ENCODE data around the gene SNAI3. TPM values are rescaled to one million over a fixed set of nuclear protein-coding genes. Genes with fewer than 3 reads are reported as not detected.

SNAI3 gene
- total RNA-seq, 1 experiment from 2014 or later, result 1.2 TPM

DNA sequence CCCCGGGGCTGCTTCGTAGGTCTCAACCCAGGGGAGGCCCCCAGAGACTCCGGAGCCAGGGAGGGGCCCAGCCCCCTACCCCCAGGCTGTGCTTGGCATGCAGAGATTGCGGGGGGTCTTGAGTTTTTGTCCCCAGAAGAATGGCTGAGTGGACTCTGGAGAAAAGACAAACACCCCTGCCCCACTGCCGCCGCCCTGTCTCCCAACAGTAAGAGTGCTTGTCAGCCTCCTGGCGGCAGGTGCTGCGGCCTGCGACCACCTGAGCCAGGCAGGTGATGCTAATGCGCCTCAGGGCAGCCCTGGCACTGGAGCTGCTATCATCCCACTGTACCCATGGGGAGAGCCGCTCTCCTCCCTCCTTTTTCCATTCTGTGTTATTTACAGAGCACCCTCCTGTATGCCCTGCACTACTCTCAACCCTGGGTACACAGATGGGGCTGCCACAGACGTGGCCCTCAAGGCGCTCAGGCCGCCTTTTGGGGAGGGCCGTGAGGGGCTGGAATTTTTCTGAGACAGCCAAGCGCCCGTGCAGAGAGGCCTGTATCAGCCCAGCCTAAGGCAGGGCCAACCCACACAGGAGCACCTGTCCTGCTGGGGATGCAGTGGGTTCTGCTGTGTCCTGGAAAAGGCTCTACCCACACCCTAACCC is 50.5 kb downstream of the SNAI3 start:
- DNase-seq (ENCODE audit: low spot score), result no peak

- peak; percentile 41 for DNase-seq (ENCODE audit: low spot score)
Observed at GRCh38 chr16:88634994-88635670, 51.2 kb downstream of the SNAI3 start.

GRCh38 chr16:88634141-88634993 is 51.9 kb downstream of the SNAI3 start:
- DNase-seq (ENCODE audit: low spot score), result peak; percentile 43

DNA sequence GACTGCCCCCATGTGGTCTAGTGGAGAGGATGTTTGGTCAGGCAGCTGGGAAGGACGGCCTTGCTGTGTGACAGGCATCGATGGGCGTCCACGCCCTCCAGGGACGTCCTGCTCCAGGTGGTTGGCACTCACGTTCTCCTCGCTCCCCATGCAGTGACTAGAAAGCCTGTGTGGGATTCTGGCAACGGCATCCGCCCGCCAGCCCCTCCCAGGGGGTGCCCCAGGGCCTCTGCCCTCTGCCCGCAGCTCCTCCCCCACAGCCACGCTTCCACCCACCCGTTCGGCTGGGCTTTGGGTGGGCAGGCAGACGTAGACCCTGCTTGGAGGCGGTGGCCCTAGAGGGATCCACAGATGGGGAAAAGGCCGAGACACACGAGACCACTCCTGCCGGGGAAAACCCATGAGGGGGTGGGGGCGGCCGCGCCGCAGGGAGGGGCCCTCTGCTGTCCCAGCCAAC is 52.6 kb downstream of the SNAI3 start:
- peak; percentile 81 for DNase-seq (ENCODE audit: low spot score)

GRCh38 chr16:88632587-88632930 is 53.7 kb downstream of the SNAI3 start:
- no peak for DNase-seq (ENCODE audit: low spot score)

DNA sequence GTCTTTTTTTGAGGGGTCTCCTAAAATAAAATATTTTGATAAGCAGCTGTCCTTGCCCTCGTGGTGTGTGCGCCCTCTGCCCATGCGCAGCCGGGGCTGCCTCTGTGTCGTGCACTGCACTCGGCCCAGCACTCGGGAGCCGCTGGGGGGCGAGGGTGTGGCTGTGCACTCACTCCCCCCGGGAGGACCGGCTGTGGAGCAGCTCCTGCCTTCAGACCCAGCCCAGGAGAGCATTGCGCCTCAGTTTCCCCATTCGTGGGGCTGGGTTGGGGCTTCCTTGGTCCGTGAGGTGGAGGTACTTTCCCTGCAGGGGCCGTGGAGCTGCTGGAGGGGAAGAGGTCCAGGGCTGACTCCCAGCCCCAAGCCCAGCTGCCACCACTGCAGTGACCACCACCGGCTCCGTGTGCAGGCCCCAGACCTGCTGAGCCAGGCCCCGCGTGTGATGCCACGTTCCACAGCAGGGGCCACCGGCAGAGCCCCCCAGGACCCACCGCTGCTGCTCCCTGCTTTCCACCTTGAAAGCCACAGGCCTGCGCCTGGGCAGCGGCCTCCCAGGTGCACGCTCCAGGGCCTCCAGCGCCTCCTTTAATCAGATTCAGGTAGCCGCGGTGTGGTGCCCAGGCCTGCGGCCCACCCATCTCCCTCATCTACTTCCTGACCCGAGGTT is 54.3 kb downstream of the SNAI3 start:
- no peak for DNase-seq (ENCODE audit: low spot score)

GRCh38 chr16:88631384-88631783 is 54.9 kb downstream of the SNAI3 start:
- no peak for DNase-seq (ENCODE audit: low spot score)

- no peak for DNase-seq (ENCODE audit: low spot score)
Observed at GRCh38 chr16:88630941-88631340, 55.4 kb downstream of the SNAI3 start.

DNA sequence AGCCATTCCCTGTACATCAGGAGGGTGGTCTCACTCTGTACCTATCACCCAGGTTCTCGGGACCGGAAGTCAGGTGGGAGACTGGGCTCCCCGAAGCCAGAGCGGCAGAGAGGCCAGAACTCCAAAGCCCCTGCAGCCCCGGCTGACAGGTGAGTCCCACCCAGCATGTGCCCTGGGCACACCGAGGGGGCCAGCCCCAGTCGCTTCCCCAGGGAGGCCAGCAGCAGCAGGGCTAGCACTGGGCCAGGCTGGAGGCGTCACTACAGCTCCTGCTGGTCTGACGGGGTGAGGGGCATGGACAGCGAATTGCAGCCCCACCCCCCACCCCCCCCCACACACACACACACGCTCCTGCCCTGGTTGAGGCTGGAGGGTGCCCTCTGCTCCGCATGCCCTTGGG is 55.9 kb downstream of the SNAI3 start:
- no peak for DNase-seq (ENCODE audit: low spot score)

- no peak for DNase-seq (ENCODE audit: low spot score)
Observed at GRCh38 chr16:88629835-88630234, 56.5 kb downstream of the SNAI3 start.

- DNase-seq (ENCODE audit: low spot score), result no peak
Observed at GRCh38 chr16:88628512-88628974, 57.8 kb downstream of the SNAI3 start.

Other genes with a start within 250 kb of the SNAI3 start
- gene ZFPM1, start 233.2 kb downstream of the SNAI3 start, total RNA-seq (2014; rRNA removed; shearing (Covaris generic)), result 9.2 and 15.3 TPM in 2 replicates
- 20.2 and 28.9 TPM in 2 replicates for gene ZC3H18, start 116.1 kb downstream of the SNAI3 start, total RNA-seq (2014; rRNA removed; shearing (Covaris generic))
- gene IL17C, start 47.9 kb downstream of the SNAI3 start, total RNA-seq (2014; rRNA removed; shearing (Covaris generic)), result 0.28 TPM in 1 of 2 replicates, not detected in the other
- gene CYBA, start 35.5 kb downstream of the SNAI3 start, total RNA-seq (2014; rRNA removed; shearing (Covaris generic)), result 1,584 and 1,604 TPM in 2 replicates
- 100 and 109 TPM in 2 replicates for gene MVD, start 23.4 kb downstream of the SNAI3 start, total RNA-seq (2014; rRNA removed; shearing (Covaris generic))
- gene RNF166, start 19.9 kb upstream of the SNAI3 start, total RNA-seq (2014; rRNA removed; shearing (Covaris generic)), result 44.6 and 49.8 TPM in 2 replicates
- 38.4 and 44.5 TPM in 2 replicates for gene CTU2, start 20.0 kb upstream of the SNAI3 start, total RNA-seq (2014; rRNA removed; shearing (Covaris generic))
- gene PIEZO1, start 98.7 kb upstream of the SNAI3 start, total RNA-seq (2014; rRNA removed; shearing (Covaris generic)), result 327 and 375 TPM in 2 replicates
- 120 and 146 TPM in 2 replicates for gene CDT1, start 117.3 kb upstream of the SNAI3 start, total RNA-seq (2014; rRNA removed; shearing (Covaris generic))
- 669 and 675 TPM in 2 replicates for gene APRT, start 125.4 kb upstream of the SNAI3 start, total RNA-seq (2014; rRNA removed; shearing (Covaris generic))
- 14.1 and 18.4 TPM in 2 replicates for gene GALNS, start 170.4 kb upstream of the SNAI3 start, total RNA-seq (2014; rRNA removed; shearing (Covaris generic))
- gene TRAPPC2L, start 170.6 kb upstream of the SNAI3 start, total RNA-seq (2014; rRNA removed; shearing (Covaris generic)), result 120 and 125 TPM in 2 replicates
- gene PABPN1L, start 180.2 kb upstream of the SNAI3 start, total RNA-seq (2014; rRNA removed; shearing (Covaris generic)), result not detected in 2 replicates

Measured in HT-29 (cell line).